ENCODE results near the gene SPATA19. TPM values are rescaled to one million over a fixed set of nuclear protein-coding genes. Genes with fewer than 3 reads are reported as not detected.

The SPATA19 gene
- total RNA-seq, 1 donor = not detected

DNA sequence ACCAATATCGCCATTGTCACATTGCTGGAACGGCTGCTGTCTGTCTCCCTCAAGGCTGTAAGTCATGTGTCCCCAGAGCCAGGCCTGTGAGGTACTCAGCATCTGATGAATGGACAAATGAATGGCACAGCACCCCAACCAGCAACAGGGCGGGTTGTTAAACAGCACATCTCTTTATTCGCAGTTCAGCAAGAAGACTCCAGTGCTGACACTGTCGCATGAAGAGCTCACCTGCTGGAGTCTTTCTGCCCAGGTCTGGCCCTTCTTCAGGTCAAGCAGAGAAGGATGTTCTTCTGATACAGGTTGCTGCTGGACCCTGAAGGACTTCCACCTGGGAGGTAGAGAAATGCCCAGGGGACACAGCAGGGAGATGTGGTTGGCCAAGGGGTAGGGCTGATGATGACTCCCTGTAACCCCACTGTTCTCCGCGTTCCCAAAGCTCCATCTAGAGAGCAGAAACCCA is 4.8 kb downstream of the SPATA19 start:
- no peak for DNase-seq (ENCODE audit: low read depth in 2 of 3, low spot score in 2 of 3)

- no peak for DNase-seq (ENCODE audit: low read depth in 2 of 3, low spot score in 2 of 3)
Measured at GRCh38 chr11:133835593-133836548, 9.4 kb downstream of the SPATA19 start.

DNA sequence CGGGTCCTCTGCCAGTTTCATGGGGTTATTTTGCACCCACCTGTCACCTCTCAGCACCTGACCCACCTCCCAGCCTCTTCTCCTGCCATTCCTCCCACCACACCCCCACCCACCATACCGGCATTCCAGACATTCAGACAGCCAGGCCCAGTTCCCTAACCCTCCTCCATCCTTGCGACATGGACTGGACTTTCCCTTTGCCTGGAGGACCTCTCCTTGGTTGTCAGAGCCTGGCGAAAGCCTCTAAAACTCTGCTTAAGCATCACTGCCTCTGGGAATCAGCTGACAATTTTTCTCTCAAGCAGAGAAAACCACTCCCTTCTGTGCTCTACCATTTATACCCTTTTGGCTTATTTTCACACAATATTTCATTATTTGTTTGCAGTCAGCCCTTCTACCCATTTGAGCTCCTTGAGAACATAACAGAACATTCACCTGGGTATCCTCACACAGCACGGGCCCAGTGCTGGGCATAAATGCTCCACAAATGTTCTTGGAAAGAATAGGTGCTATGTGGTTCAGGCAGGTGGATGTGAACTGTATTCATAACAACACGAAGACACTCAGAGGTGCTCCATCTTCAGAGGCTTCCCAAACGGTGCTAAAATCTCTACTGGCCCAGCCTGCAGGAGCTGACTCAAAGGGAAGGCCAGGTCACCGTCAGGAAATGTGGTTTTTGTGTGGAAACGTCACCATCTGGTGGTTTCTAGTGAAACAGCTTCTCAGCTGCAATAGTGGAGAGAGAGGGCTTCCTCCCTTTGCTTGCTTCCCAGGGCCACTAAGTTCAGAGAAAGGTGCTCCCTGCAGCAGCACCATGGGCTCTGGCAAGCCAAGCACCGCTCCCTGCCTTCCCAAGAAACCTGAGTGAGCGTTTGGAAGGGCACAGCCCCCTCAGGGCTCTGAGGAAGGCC is 10.4 kb downstream of the SPATA19 start:
- DNase-seq (ENCODE audit: low read depth in 2 of 3, low spot score in 2 of 3) = peak in 2 of 3 donors; percentile 63 to 80

- no peak for DNase-seq (ENCODE audit: low read depth in 2 of 3, low spot score in 2 of 3)
Measured at GRCh38 chr11:133833898-133834681, 11.2 kb downstream of the SPATA19 start.

- no peak for DNase-seq (ENCODE audit: low read depth in 2 of 3, low spot score in 2 of 3)
Measured at GRCh38 chr11:133832991-133833897, 12.1 kb downstream of the SPATA19 start.

DNA sequence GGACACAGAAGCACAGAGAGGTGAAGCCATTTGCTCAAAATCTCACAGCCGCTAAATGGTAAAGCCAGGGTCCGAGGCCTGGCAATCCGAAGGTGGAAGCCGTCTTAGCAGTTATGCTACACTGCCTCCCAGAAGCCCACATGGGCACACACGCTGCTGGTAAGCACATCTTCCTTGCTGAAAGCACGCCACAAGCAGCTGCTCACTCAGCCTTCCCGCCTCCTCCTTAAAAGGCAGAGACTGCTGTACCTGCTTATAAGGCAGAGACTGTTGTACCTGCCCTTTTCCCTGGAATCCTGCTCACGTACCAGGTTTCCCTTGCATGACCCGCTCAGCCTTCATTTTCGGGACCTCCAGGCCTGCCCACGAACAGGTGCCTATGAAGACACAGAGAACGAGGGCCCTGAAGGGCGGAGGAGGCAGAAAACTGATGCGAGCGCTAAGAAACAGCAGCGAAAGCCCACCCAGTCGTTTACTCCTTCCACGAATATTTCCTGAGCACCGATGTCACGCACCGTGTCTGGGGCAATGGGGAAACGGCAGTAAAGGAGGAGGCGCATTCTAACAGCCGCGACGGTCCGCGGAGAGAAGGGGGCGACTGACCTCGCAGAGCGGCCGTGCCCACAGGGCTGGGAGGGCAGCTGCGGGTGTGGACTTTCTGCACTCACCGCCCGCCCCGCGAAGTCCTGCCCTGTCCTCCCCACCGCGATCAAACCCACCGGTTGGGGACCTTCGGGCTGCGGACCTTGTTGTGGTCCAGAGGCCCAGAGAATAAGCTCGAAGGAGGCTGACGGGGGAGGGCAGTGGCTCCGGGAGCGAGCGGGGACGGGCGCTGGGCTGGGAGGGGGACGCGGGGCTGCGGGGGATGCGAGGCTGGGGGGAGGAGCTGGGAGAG is 13.0 kb downstream of the SPATA19 start:
- no peak for DNase-seq (ENCODE audit: low read depth in 2 of 3, low spot score in 2 of 3)

- no peak for DNase-seq (ENCODE audit: low read depth in 2 of 3, low spot score in 2 of 3)
Measured at GRCh38 chr11:133830931-133831907, 14.1 kb downstream of the SPATA19 start.

DNA sequence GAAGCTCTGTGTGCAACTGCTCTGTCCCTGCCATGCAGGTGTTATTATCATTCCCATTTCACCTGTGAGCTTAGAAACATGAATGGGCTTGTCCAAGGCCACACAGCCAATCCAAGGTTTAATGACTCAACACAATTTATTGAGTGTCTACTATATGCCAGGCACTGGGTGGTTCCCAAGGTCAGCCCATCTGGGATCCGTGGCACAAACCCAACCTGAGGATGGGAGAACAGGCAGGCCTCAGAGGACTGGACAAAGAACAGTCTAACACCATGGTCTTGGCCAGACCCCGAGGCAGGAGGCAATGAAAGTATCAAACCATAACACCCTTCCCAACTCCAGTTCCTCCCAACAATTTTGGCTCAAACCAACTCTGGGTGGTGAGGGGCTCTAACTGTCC is 15.7 kb downstream of the SPATA19 start:
- DNase-seq (ENCODE audit: low read depth in 2 of 3, low spot score in 2 of 3) = no peak

GRCh38 chr11:133828871-133829270 is 16.4 kb downstream of the SPATA19 start:
- DNase-seq (ENCODE audit: low read depth in 2 of 3, low spot score in 2 of 3) = no peak

- DNase-seq (ENCODE audit: low read depth in 2 of 3, low spot score in 2 of 3) = no peak
Measured at GRCh38 chr11:133827556-133827955, 17.8 kb downstream of the SPATA19 start.

DNA sequence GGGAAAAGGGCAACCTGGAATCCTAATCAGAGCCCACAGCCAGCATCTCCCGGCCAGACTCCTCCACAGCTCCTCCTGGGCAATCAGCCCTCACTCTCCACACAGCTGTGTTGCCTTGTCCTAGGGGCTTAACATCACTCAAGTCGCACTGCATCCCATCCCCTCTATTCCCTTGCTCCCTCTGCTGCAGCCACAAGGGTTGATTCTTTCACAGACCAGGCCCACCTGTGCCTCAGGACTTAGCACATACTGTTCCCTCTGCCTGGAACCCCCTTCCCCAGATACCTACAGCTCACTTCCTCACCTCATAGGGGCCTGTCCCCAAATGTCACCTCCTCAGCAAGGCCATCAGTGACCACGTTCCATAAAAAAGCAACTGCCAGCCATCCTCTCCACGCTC is 18.4 kb downstream of the SPATA19 start:
- no peak for DNase-seq (ENCODE audit: low read depth in 2 of 3, low spot score in 2 of 3)

DNA sequence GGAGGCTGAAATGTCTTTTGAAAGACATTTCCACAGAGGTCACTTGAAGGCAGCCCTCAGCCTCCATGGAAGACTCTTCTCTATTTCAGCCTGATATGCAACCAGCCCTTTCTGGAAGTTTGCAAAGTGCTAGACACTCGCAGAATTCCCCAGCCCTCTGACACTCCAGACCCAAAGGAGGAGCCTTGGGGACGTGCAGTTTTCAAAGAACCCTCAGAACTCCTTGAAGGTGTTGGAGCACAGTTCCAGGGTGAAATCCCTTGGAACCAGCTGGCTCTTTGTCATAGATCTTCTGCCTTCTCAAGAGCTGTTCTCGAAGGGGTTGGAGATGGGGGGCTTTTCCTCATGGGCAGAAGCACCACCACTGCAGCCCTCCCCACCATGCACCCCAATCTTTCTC is 19.6 kb downstream of the SPATA19 start:
- DNase-seq (ENCODE audit: low read depth in 2 of 3, low spot score in 2 of 3) = no peak

- DNase-seq (ENCODE audit: low read depth in 2 of 3, low spot score in 2 of 3) = no peak
Measured at GRCh38 chr11:133825156-133825555, 20.2 kb downstream of the SPATA19 start.

GRCh38 chr11:133824593-133824992 is 20.7 kb downstream of the SPATA19 start:
- DNase-seq (ENCODE audit: low read depth in 2 of 3, low spot score in 2 of 3) = no peak

GRCh38 chr11:133823614-133824013 is 21.7 kb downstream of the SPATA19 start:
- DNase-seq (ENCODE audit: low read depth in 2 of 3, low spot score in 2 of 3) = no peak

GRCh38 chr11:133823211-133823610 is 22.1 kb downstream of the SPATA19 start:
- DNase-seq (ENCODE audit: low read depth in 2 of 3, low spot score in 2 of 3) = no peak

DNA sequence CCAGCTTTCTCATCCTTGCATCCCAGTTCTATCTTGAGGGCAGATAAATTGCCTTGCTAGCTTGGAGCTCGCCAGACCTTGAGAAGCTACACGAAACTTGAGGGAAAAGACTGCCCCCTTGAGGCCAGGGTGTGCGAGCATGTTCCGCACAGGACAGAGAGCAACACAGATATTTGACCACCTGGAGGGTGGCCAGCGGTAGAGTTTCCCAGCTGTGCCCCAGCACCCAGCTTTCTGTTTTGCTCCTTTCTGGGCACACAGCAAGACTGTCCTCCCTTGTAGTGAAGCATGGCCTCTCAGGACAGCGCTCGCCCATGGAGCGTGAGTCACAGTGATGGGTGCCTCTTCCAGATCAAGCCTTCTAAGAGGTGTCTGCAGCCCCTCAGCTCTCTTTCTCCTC is 23.5 kb downstream of the SPATA19 start:
- DNase-seq (ENCODE audit: low read depth in 2 of 3, low spot score in 2 of 3) = peak in 2 of 3 donors; percentile 33 to 57

All from hematopoietic multipotent progenitor cell (in vitro differentiated cells).